GM12892 (cell line): ENCODE measurements around the gene RMRP.

Experiments used
- POLR2AphosphoS5 ChIP-seq: IDR thresholded peaks from 2 replicates; pipeline ENCODE4 v1.6.1; 2011; ENCODE audit warnings: low read depth, low read length, control low read depth
- TAF1 ChIP-seq: IDR thresholded peaks from 2 replicates; pipeline ENCODE4 v1.6.1; 2011; ENCODE audit warnings: low read depth, mild to moderate bottlenecking, control low read depth, low read length, borderline replicate concordance

GRCh38 chr9:35675732-35676392, 18.0 kb upstream of the RMRP start:
- TF ChIP-seq POLR2AphosphoS5 (no peak), TAF1 (no peak)
